ENCODE results near the gene SLC22A4.

SLC22A4 gene

GRCh38 chr5:132370181-132370970, 76.2 kb downstream of the SLC22A4 start:
- in situ Hi-C loops (cut with MboI; ENCODE audit: low sequenced_read_pairs): loop anchor here (25.0 kb wide), 1 partner anchor 442 kb away; the partner anchor contains the start of gene SOWAHA

- in situ Hi-C loops (cut with MboI; ENCODE audit: low sequenced_read_pairs): loop anchor here (25.0 kb wide), 1 partner anchor 441 kb away; the partner anchor contains the start of gene SOWAHA
These were observed 76.9 kb downstream of the SLC22A4 start for GRCh38 chr5:132370971-132371602.

DNA sequence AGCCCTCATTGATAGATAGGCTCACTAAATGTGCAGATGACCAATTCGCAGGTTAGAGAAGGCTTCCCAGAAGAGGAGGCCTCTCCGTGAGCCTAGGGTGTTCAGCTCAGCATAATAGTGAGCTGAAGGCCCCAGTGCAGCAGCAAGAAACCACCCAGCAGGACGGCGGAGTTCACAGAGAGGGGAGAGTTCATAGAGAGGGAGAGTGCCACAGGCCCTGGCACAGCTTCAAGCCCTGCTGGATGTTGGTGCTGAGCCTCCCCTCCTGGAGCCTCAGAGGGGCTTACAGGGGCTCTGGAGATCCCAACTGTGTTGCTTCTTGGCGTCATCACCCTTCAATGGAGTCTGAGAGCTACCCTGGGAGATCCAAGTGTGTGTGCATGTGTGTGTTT, 77.4 kb downstream of the SLC22A4 start:
- in situ Hi-C loops (cut with MboI; ENCODE audit: low sequenced_read_pairs): loop anchor here (25.0 kb wide), 1 partner anchor 441 kb away; the partner anchor contains the start of gene SOWAHA

- in situ Hi-C loops (cut with MboI; ENCODE audit: low sequenced_read_pairs): loop anchor here (25.0 kb wide), 1 partner anchor 440 kb away; the partner anchor contains the start of gene SOWAHA
These were observed 77.9 kb downstream of the SLC22A4 start for GRCh38 chr5:132372127-132372526.

GRCh38 chr5:132372542-132372941, 78.3 kb downstream of the SLC22A4 start:
- in situ Hi-C loops (cut with MboI; ENCODE audit: low sequenced_read_pairs): loop anchor here (25.0 kb wide), 1 partner anchor 440 kb away; the partner anchor contains the start of gene SOWAHA

- in situ Hi-C loops (cut with MboI; ENCODE audit: low sequenced_read_pairs): no loop called here
These were observed 81.8 kb downstream of the SLC22A4 start for GRCh38 chr5:132375957-132376356.

GRCh38 chr5:132376694-132377641, 82.8 kb downstream of the SLC22A4 start:
- in situ Hi-C loops (cut with MboI; ENCODE audit: low sequenced_read_pairs): no loop called here

- in situ Hi-C loops (cut with MboI; ENCODE audit: low sequenced_read_pairs): no loop called here
These were observed 83.5 kb downstream of the SLC22A4 start for GRCh38 chr5:132377738-132378137.

- in situ Hi-C loops (cut with MboI; ENCODE audit: low sequenced_read_pairs): no loop called here
These were observed 84.4 kb downstream of the SLC22A4 start for GRCh38 chr5:132378580-132378979.

DNA sequence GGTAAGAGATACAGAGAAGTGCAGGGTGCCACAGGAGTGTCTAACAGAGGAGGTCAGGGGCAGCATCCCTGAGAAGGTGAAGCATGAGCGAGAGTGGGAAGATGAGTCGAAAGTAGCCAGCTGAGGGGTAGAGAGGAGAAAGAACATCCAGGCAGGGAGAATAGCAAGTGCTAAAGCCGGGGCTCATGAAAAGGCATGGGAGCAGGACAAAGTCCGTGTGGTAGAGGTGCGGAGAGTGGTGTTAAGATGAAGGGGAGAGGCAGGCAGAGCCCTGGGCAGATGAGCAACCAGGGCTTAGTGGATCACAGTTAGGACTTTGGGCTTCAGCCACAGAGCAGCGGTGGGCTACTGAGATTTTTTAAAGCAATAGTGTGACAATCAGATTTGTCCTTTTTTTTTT, 85.9 kb downstream of the SLC22A4 start:
- in situ Hi-C loops (cut with MboI; ENCODE audit: low sequenced_read_pairs): loop anchor here (10.0 kb wide), 1 partner anchor 125 kb away; no protein-coding TSS in a partner anchor

DNA sequence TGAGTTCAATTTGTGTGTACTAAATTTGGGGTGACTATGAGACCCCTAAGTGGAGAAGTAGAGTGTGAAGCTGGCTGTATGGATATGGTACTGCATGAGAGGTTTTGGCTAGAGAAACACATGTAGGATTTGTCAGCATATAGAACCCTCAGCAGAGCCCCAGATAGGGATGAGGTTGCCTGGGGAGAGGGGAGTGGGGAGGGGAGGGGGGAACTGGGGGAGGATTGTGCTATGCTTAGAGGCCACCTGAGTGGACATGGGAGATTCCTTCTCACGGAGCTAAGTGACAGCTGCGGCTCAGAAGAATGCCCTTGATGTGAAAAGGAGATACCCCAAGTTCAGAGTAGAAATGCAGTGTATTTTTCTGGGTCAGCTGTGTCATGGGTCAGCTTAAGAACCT, 86.5 kb downstream of the SLC22A4 start:
- in situ Hi-C loops (cut with MboI; ENCODE audit: low sequenced_read_pairs): loop anchor here (10.0 kb wide), 1 partner anchor 124 kb away; no protein-coding TSS in a partner anchor

- in situ Hi-C loops (cut with MboI; ENCODE audit: low sequenced_read_pairs): loop anchor here (10.0 kb wide), 1 partner anchor 123 kb away; no protein-coding TSS in a partner anchor
These were observed 87.4 kb downstream of the SLC22A4 start for GRCh38 chr5:132381614-132382013.

- in situ Hi-C loops (cut with MboI; ENCODE audit: low sequenced_read_pairs): loop anchor here (10.0 kb wide), 1 partner anchor 122 kb away; no protein-coding TSS in a partner anchor
These were observed 89.1 kb downstream of the SLC22A4 start for GRCh38 chr5:132383261-132383660.

DNA sequence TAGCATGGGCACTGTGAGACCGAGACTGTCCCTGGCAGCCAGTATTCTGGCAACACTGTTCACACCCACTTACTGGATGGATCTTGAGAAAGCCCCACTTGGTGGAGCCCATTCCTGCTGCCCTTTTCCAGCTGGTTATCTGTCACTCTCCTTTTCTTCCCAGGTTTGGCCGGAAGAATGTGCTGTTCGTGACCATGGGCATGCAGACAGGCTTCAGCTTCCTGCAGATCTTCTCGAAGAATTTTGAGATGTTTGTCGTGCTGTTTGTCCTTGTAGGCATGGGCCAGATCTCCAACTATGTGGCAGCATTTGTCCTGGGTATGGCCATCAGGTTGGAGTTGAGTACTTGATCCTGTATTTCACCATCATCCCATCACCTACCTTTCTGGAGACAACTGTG, 89.8 kb downstream of the SLC22A4 start:
- in situ Hi-C loops (cut with MboI; ENCODE audit: low sequenced_read_pairs): loop anchor here (10.0 kb wide), 1 partner anchor 121 kb away; no protein-coding TSS in a partner anchor

- in situ Hi-C loops (cut with MboI; ENCODE audit: low sequenced_read_pairs): loop anchor here (10.0 kb wide), 1 partner anchor 120 kb away; no protein-coding TSS in a partner anchor
These were observed 90.4 kb downstream of the SLC22A4 start for GRCh38 chr5:132384506-132385050.

DNA sequence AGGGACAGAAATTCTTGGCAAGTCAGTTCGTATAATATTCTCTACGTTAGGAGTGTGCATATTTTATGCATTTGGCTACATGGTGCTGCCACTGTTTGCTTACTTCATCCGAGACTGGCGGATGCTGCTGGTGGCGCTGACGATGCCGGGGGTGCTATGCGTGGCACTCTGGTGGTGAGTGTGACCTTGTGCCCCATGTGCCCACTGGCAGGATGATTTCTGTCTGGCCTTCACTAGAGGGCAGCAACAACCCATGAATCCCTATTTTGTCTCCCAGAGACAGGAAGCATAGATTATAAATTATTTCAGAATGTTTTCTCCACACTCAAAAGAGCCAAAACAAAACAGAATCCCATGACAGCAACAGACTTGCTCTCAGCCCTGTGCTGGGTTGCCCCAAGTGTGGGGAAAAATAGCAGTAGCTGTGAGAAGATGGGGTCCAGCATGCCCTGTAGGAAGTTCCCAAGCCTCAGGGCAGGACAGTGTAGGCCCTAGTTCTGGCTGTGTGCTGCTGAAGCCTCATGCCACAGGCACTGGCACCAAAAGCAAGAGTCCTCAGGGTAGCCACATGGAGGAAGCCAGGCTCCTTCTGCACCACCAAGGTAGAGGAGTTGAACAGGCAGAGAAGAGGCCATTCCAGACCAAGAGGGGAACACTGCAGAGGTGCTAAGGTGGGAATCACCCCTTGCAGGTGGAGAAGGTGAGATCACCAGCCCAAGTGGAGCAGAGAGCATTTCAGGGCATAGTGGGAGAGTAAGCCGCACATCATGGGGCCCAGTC, 91.3 kb downstream of the SLC22A4 start:
- in situ Hi-C loops (cut with MboI; ENCODE audit: low sequenced_read_pairs): loop anchor here (10.0 kb wide), 1 partner anchor 119 kb away; no protein-coding TSS in a partner anchor

GRCh38 chr5:132386644-132387286, 92.6 kb downstream of the SLC22A4 start:
- in situ Hi-C loops (cut with MboI; ENCODE audit: low sequenced_read_pairs): loop anchor here (10.0 kb wide), 1 partner anchor 118 kb away; no protein-coding TSS in a partner anchor

- in situ Hi-C loops (cut with MboI; ENCODE audit: low sequenced_read_pairs): loop anchor here (10.0 kb wide), 1 partner anchor 117 kb away; no protein-coding TSS in a partner anchor
These were observed 93.5 kb downstream of the SLC22A4 start for GRCh38 chr5:132387640-132388117.

Data from HL-60/S4 (cell line).